Stimulated activated CD8-positive, alpha-beta memory T cell treated with anti-CD3 and anti-CD28 coated beads, Interleukin-12 subunit alpha, Interleukin-12 subunit beta, amount 100 ng/mL, for 4 hours (primary cell): ENCODE data around the gene CUBN.
"Not testable (repeated sequence)": the region's sequence is repeated elsewhere in the genome, so short reads cannot be mapped to it uniquely, and the experiment has no call there.

ENCODE experiments used
- DNase-seq: peaks from one replicate; pipeline ENCODE4 v3.0.0-alpha.2; 2020; ENCODE audit warnings: low read depth

CUBN gene

GRCh38 chr10:16867556-16867955 is 262.1 kb downstream of the CUBN start:
- no peak for DNase-seq

- DNase-seq, result no peak
Measured at GRCh38 chr10:16866541-16867275, 262.9 kb downstream of the CUBN start.

- no peak for DNase-seq
Measured at GRCh38 chr10:16865766-16866165, 263.8 kb downstream of the CUBN start.

DNA sequence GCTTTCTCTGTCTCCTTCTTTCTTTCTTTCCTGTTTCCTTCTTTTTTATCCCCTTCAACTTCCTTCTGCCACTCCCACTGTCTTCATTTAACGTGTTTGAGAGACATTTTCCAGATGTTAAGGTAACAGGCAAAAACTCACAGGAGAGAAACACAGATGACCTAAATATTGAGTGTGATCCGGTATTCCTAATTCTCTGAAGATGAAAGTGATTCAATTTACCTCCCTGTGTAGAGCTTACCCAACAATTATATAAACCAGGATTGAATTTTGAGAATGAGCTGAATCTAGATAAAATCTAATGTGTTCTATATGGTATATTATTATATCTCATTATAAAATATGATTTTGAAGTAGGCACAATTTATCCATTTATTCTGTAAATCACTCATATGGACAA is 265.8 kb downstream of the CUBN start:
- no peak for DNase-seq

GRCh38 chr10:16857419-16857818 is 272.2 kb downstream of the CUBN start:
- DNase-seq, result no peak

GRCh38 chr10:16856567-16856966 is 273.0 kb downstream of the CUBN start:
- no peak for DNase-seq

DNA sequence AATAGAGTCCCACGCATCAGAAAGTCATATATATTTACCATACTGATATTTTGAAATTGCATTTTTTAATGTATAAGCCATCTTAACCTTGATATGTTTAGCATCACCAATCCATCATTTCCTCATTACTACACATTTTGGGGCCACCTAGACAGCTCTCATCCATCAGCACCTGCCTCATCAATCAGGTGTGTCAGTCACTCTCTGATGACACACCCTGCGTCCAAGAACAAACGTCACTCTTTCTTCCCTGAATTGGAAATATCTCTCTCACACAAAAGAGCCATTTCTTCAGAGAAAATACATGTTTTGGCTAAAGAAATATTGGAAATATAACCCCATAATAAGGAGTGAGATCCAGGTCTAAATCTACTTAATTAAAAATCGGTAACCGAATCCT is 273.5 kb downstream of the CUBN start:
- no peak for DNase-seq

DNA sequence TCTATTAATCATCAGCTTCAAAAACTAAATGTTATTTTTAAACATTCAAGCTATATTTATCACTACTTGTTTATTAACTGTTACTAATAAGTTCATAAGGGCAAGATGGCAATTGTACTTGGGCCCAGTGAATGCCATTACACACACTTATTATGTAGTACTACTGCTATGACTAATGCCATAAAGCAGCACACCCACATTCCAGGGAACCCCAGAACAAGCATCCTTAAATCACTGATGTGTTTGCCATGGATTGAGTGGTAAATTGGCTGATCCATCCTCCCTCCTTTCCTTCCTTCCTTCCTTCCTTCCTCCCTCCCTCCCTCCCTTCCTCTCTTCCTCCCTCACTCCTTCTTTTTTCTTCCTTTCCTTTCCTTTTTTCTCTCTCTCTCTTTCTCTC is 275.0 kb downstream of the CUBN start:
- no peak for DNase-seq

- no peak for DNase-seq
Measured at GRCh38 chr10:16853809-16854208, 275.8 kb downstream of the CUBN start.

DNA sequence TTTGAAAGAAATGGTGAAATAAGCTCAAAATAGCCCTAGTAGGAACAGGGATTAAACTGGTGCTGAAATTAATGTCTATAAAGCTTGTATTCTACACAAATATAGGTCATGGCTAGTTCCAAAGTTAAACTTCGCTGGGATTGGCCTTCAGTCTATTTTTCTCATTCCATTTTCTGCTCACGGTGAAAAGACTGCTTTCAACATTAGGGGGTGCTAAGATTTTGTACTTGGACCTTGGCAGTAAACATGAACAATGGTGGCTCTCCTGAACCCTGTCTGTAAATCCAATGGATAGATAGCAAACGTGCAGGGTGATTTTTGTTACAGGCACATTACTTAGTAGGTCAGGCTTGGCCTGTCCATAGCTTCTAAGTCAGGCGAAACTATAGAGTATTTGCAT is 276.4 kb downstream of the CUBN start:
- DNase-seq, result no peak

GRCh38 chr10:16852624-16853023 is 277.0 kb downstream of the CUBN start:
- DNase-seq, result no peak

DNA sequence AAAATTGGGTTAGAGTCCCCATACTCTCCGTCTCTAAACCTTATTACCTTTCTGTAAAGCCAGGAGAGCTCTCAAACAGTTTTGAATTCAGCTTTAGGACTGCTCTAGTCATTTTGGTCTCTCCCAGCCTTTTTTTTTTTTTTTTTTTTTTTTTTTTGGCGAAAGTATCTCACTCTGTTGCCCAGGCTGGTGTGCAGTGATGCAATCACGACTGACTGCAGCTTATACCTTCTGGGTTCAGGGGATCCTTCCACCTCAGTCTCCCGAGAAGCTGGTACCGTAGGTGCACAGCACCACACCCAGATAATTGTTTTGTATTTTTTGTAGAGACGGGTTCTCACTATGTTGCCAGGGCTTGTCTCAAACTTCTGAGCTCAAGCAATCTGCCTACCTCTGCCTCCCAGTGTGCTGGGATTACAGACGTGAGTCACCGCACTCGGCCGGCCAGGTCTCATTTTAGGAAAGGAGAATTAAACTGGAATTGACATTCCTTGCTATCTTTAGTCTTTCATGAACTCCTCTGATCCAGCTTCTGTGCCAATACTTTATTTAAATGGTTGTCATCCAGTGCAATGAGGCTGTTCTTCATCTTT is 281.0 kb downstream of the CUBN start:
- DNase-seq, result no peak

DNA sequence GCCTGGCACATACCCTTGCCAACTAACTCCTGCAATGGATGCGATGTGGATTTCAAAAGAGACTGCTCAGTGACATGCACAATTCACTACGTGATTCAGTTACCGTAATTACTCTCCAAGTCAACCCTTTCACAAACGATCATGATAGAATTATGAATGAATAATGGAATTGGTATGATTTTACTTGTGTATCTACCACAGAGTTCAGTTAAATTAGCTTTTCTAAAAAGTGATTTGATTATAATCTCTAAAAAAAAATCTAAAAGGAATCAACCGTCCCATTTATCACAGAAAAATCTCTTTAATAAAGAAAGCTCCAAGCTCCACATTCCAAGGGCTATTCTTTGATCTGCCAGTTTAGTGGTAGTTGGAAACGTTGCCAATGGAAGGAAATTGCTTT is 282.0 kb downstream of the CUBN start:
- no peak for DNase-seq

- DNase-seq, result no peak
Measured at GRCh38 chr10:16845248-16845647, 284.4 kb downstream of the CUBN start.

GRCh38 chr10:16843252-16843870 is 286.2 kb downstream of the CUBN start:
- no peak for DNase-seq

- DNase-seq, result no peak
Measured at GRCh38 chr10:16835228-16835627, 294.4 kb downstream of the CUBN start.

- no peak for DNase-seq
Measured at GRCh38 chr10:16832351-16833080, 297.1 kb downstream of the CUBN start.

GRCh38 chr10:16828701-16829175 is 300.9 kb downstream of the CUBN start:
- no peak for DNase-seq

DNA sequence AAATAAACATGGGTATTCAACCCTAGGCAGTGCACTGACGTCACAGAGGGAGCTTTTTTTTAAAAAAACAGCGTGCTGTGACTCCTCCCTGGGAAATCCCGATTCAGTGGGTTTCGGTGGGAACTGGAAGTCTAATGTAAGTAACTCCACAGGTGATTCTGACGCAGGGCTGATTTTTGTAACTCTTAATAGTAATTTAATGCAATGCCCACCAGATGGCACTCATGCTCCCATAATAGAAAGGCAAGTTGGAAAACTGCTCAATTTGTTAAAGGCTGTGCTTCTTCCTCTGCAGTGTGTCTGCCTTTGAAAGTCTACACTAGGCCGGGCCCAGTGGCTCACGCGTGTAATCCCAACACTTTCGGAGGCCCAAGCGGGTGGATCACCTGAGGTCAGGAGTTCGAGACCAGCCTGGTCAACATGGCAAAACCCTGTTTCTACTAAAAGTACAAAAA is 301.5 kb downstream of the CUBN start:
- peak; percentile 10 for DNase-seq

GRCh38 chr10:16827474-16827873 is 302.1 kb downstream of the CUBN start:
- DNase-seq, result not testable (repeated sequence)

DNA sequence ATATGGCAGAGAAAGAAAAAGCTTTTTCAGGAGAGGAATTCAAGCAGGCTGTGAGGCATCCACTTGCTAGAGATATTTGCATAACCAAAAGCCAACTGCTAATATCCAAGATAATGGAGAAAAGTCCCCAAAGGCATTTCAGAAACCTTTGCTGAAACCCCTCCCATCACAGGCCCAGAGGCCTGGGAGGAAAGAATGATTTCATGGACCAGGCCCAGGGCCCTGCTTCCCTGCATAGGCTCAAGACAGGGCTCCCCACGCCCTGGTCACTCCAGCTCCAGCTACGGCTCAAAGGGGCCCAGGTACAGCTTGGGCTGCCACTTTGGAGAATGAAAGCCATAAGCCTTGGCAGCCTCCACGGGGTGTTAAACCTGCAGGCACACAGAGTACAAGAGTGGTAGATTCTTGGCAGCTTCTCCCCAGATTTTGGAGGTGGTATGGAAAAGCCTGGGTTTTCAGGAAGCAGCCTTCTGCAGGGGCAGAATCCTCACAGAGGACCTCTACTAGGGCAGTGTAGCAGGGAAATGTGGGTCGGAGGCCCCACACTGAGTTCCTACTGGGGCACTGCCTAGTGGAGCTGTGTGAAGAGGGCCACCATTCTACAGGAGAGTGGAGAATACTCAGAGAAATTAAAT is 306.8 kb downstream of the CUBN start:
- no peak for DNase-seq

DNA sequence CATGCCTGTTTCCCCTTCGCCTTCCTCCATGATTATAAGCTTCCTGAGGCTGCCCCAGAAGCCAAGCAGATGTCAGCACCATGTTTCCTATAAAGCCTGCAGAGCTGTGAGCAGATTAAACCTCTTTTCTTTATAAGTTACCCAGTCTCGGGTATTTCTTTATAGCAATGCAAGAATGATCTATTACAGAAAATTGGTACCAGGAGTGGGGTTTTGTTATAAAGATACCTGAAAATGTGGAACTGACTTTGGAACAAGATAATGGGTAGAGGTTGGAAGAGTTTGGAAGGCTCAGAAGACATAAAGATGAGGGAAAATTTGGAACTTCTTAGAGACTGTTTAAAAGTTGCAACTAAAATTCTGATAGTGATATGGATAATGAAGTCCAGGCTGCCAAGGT is 307.6 kb downstream of the CUBN start:
- no peak for DNase-seq
